ENCODE results near the gene ATXN1. TPM values are rescaled to one million over a fixed set of nuclear protein-coding genes. Genes with fewer than 3 reads are reported as not detected.

The ATXN1 gene
- total RNA-seq, 1 experiment from 2014 or later = 8.1 TPM

- TF ChIP-seq GRHL2 (CRISPR knock-in tag; IDR thresholded peaks at IDR 0.05; ENCODE audit: insufficient replicate concordance, severe bottlenecking) = no peak
- no peak for TF ChIP-seq SMAD4 (CRISPR knock-in tag; IDR thresholded peaks at IDR 0.05)
- TF ChIP-seq ATF6 (CRISPR knock-in tag; IDR thresholded peaks at IDR 0.05) = no peak
- TF ChIP-seq TP53 (CRISPR knock-in tag; IDR thresholded peaks at IDR 0.05) = no peak
Measured at GRCh38 chr6:16389642-16390041, 371.6 kb downstream of the ATXN1 start (continued).

- H3K27ac Mint-ChIP-seq = no peak overlapping the region
- POLR2A ChIA-PET = no interaction called here
- no peak for DNase-seq (ENCODE audit: low spot score)
- no peaks in the 10 kb centered on the region for H3K27me3 Mint-ChIP-seq (ENCODE audit: low read depth)
- H3K4me3 Mint-ChIP-seq = no peak overlapping the region
- no peak for TF ChIP-seq ZNF425 (CRISPR knock-in tag; conservative IDR thresholded peaks at IDR 0.05)
- TF ChIP-seq TEAD1 (CRISPR knock-in tag; IDR thresholded peaks at IDR 0.05) = no peak
- TF ChIP-seq PRRX2 (CRISPR knock-in tag; IDR thresholded peaks at IDR 0.05) = no peak
- no peak for TF ChIP-seq NFYB (CRISPR knock-in tag; conservative IDR thresholded peaks at IDR 0.05; ENCODE audit: low read depth)
- TF ChIP-seq, protein P1, sequence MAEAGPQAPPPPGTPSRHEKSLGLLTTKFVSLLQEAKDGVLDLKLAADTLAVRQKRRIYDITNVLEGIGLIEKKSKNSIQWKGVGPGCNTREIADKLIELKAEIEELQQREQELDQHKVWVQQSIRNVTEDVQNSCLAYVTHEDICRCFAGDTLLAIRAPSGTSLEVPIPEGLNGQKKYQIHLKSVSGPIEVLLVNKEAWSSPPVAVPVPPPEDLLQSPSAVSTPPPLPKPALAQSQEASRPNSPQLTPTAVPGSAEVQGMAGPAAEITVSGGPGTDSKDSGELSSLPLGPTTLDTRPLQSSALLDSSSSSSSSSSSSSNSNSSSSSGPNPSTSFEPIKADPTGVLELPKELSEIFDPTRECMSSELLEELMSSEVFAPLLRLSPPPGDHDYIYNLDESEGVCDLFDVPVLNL (CRISPR knock-in tag; IDR thresholded peaks at IDR 0.05; ENCODE audit: borderline replicate concordance, low read depth) = no peak
- no peak for TF ChIP-seq HMGXB4 (CRISPR knock-in tag; IDR thresholded peaks at IDR 0.05)
- TF ChIP-seq ETV6 (CRISPR knock-in tag; IDR thresholded peaks at IDR 0.05) = no peak
- no peaks in the 10 kb centered on the region for H3K36me3 Mint-ChIP-seq
- H3K9me3 Mint-ChIP-seq = no peaks in the 10 kb centered on the region
- ATAC-seq = no peak
- CTCF ChIA-PET = no interaction called here
- H3K4me1 Mint-ChIP-seq = no peaks in the 10 kb centered on the region
Measured at GRCh38 chr6:16388488-16388887, 372.8 kb downstream of the ATXN1 start.

DNA sequence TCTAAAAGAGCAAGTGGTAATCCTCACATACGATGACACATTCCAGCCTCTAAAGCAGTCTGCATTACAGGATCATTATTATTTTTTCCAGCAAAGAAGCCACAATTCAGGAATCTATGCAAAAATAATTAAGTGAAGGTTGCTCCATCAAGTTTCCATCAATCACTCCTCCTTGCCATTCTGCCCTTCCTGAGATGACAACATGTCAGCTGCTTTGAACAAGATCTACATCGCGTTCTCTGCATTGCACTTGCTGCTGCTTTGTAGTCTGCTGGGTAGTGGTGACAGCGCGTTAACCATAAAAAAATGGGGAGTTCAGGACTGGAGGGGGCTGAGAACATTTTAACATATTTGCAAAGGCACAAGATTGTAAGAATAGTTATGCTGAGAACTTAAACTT is 375.2 kb downstream of the ATXN1 start:
- no peak for TF ChIP-seq ATF3 (CRISPR knock-in tag; conservative IDR thresholded peaks at IDR 0.05)
- DNase-seq (ENCODE audit: low spot score) = no peak
- no peak overlapping the region for H3K27ac Mint-ChIP-seq
- no peaks in the 10 kb centered on the region for H3K27me3 Mint-ChIP-seq (ENCODE audit: low read depth)
- CTCF ChIA-PET = no interaction called here
- no peaks in the 10 kb centered on the region for H3K36me3 Mint-ChIP-seq
- no peak for ATAC-seq
- H3K9me3 Mint-ChIP-seq = no peaks in the 10 kb centered on the region
- H3K4me3 Mint-ChIP-seq = no peak overlapping the region
- H3K4me1 Mint-ChIP-seq = no peaks in the 10 kb centered on the region
- POLR2A ChIA-PET = no interaction called here

DNA sequence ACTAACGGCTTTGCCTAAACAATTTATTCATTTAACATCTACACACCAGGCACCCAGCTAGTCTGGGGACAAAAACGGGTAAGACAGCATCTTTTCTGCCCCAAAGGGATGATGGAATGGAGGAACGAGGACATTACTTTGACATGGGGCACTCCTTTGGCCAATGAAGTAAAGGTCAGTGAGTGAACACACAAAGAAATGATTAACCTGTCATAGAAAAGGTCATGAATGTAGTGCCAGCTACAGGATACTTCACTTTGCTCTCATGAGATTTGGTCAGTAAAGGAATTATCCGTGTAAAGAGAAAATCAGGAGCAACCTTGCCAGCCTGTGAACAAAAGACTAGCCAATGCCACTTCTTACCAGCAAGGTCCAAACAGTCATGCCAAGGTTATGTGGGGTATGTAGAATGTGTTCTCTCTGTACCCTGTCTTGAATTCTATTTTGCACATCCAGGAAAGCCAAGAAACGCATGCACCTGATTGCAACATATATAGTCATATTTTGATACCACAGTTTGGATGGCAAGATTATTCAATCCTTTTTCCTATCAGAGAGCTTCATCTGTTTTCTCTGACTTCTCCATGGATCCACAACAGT is 377.6 kb downstream of the ATXN1 start:
- ATAC-seq (no peak), DNase-seq (ENCODE audit: low spot score) (no peak)
- H3K36me3 Mint-ChIP-seq = no peaks in the 10 kb centered on the region
- no peak overlapping the region for H3K27ac Mint-ChIP-seq
- H3K27me3 Mint-ChIP-seq (ENCODE audit: low read depth) = no peaks in the 10 kb centered on the region
- H3K4me3 Mint-ChIP-seq = no peak overlapping the region
- no peaks in the 10 kb centered on the region for H3K9me3 Mint-ChIP-seq
- ChIA-PET CTCF (no interaction called here), POLR2A (no interaction called here)
- H3K4me1 Mint-ChIP-seq = no peaks in the 10 kb centered on the region
- TF ChIP-seq CDX4 (CRISPR knock-in tag; IDR thresholded peaks at IDR 0.05; ENCODE audit: borderline replicate concordance) = no peak
- no peak for TF ChIP-seq RORB (CRISPR knock-in tag; IDR thresholded peaks at IDR 0.05)
- TF ChIP-seq ZNF423 (CRISPR knock-in tag; IDR thresholded peaks at IDR 0.05) = no peak
- no peak for TF ChIP-seq PRRX2 (CRISPR knock-in tag; IDR thresholded peaks at IDR 0.05)
- TF ChIP-seq FOXP1 (CRISPR knock-in tag; IDR thresholded peaks at IDR 0.05; ENCODE audit: borderline replicate concordance) = no peak
- no peak for TF ChIP-seq SMAD3 (CRISPR knock-in tag; IDR thresholded peaks at IDR 0.05; ENCODE audit: borderline replicate concordance)
- TF ChIP-seq E2F1 (CRISPR knock-in tag; IDR thresholded peaks at IDR 0.05) = no peak
- TF ChIP-seq ATF6 (CRISPR knock-in tag; IDR thresholded peaks at IDR 0.05) = no peak
- no peak for TF ChIP-seq MXD4 (CRISPR knock-in tag; IDR thresholded peaks at IDR 0.05; ENCODE audit: borderline replicate concordance)

Measured in WTC11 (cell line).